Measurements from ENCODE around the gene FRMD4B. TPM values are rescaled to one million over a fixed set of nuclear protein-coding genes. Genes with fewer than 3 reads are reported as not detected.

Gene FRMD4B
- total RNA-seq, 1 donor from 2014 or later: 16.1 TPM

GRCh38 chr3:69143612-69144011 lies 242.3 kb downstream of the FRMD4B start:
- Histone ChIP-seq H3K4me1 (peaks cover 4% of the 10 kb centered on the region), H3K27ac (replicated peaks) (no peak overlapping the region), H3K27me3 (ENCODE audit: low read depth) (no peaks in the 10 kb centered on the region), H3K9me3 (replicated peaks) (no peaks in the 10 kb centered on the region), H3K36me3 (no peaks in the 10 kb centered on the region), H3K4me3 (no peak overlapping the region)
- intact Hi-C loops (cut with micrococcal nuclease): no loop called here
- no peak for DNase-seq
- TF ChIP-seq CTCF (IDR thresholded peaks at IDR 0.05; ENCODE audit: borderline replicate concordance): no peak

- Histone ChIP-seq H3K4me1 (peaks cover 4% of the 10 kb centered on the region), H3K27ac (replicated peaks) (no peak overlapping the region), H3K9me3 (replicated peaks) (no peaks in the 10 kb centered on the region), H3K27me3 (ENCODE audit: low read depth) (no peaks in the 10 kb centered on the region), H3K36me3 (no peaks in the 10 kb centered on the region), H3K4me3 (no peak overlapping the region)
- TF ChIP-seq CTCF (IDR thresholded peaks at IDR 0.05; ENCODE audit: borderline replicate concordance): no peak
- no peak for DNase-seq
- intact Hi-C loops (cut with micrococcal nuclease): no loop called here
Observed at GRCh38 chr3:69142797-69143454, 243.0 kb downstream of the FRMD4B start.

GRCh38 chr3:69142090-69142489 lies 243.8 kb downstream of the FRMD4B start:
- no peak overlapping the region for H3K4me3 ChIP-seq
- no peaks in the 10 kb centered on the region for H3K9me3 ChIP-seq (replicated peaks)
- H3K36me3 ChIP-seq: no peaks in the 10 kb centered on the region
- TF ChIP-seq CTCF (IDR thresholded peaks at IDR 0.05; ENCODE audit: borderline replicate concordance): no peak
- H3K27ac ChIP-seq (replicated peaks): no peak overlapping the region
- no peak for DNase-seq
- intact Hi-C loops (cut with micrococcal nuclease): no loop called here
- no peaks in the 10 kb centered on the region for H3K27me3 ChIP-seq (ENCODE audit: low read depth)
- peaks cover 4% of the 10 kb centered on the region for H3K4me1 ChIP-seq

GRCh38 chr3:69141313-69141712 lies 244.6 kb downstream of the FRMD4B start:
- no peak for DNase-seq
- Histone ChIP-seq H3K4me3 (no peak overlapping the region), H3K27ac (replicated peaks) (no peak overlapping the region), H3K27me3 (ENCODE audit: low read depth) (no peaks in the 10 kb centered on the region), H3K9me3 (replicated peaks) (no peaks in the 10 kb centered on the region), H3K36me3 (no peaks in the 10 kb centered on the region), H3K4me1 (peaks cover 4% of the 10 kb centered on the region)
- no peak for TF ChIP-seq CTCF (IDR thresholded peaks at IDR 0.05; ENCODE audit: borderline replicate concordance)
- intact Hi-C loops (cut with micrococcal nuclease): no loop called here

GRCh38 chr3:69137412-69137811 lies 248.5 kb downstream of the FRMD4B start:
- Histone ChIP-seq H3K4me1 (no peaks in the 10 kb centered on the region), H3K36me3 (no peaks in the 10 kb centered on the region), H3K9me3 (replicated peaks) (no peaks in the 10 kb centered on the region), H3K4me3 (no peak overlapping the region), H3K27ac (replicated peaks) (no peak overlapping the region), H3K27me3 (ENCODE audit: low read depth) (no peaks in the 10 kb centered on the region)
- TF ChIP-seq CTCF (IDR thresholded peaks at IDR 0.05; ENCODE audit: borderline replicate concordance): no peak
- no peak for DNase-seq
- intact Hi-C loops (cut with micrococcal nuclease): no loop called here
